ENCODE data around the gene RUNX2.

- TF ChIP-seq CTCF (IDR thresholded peaks at IDR 0.05; ENCODE audit: insufficient read depth, low read depth, low read length): no peak
- TF ChIP-seq EZH2 (IDR thresholded peaks at IDR 0.05; ENCODE audit: insufficient read depth, low read length): no peak
Observed at GRCh38 chr6:45684476-45684875, 356.3 kb downstream of the RUNX2 start.
